SJCRH30 (cell line): Measurements from ENCODE around the gene MMRN2. TPM values are rescaled to one million over a fixed set of nuclear protein-coding genes. Genes with fewer than 3 reads are reported as not detected.

ENCODE experiments used
- DNase-seq, 2 experiments: peaks; one replicate each; pipeline ENCODE4 v3.0.0-alpha.2; 2015 to 2020
- H3K27ac ChIP-seq: fragments of 250-450 bp; sonication (Bioruptor Pico); 2 replicates; pipeline ENCODE4 v1.5.1; 2020; ENCODE audit warnings: mild to moderate bottlenecking, moderate library complexity
- H3K27me3 ChIP-seq: fragments of 250-450 bp; sonication (Bioruptor Pico); 2 replicates; pipeline ENCODE4 v1.5.1; 2020; ENCODE audit warnings: mild to moderate bottlenecking, moderate library complexity
- H3K36me3 ChIP-seq: fragments of 250-450 bp; sonication (Bioruptor Pico); 2 replicates; pipeline ENCODE4 v1.5.1; 2020; ENCODE audit warnings: mild to moderate bottlenecking, moderate library complexity
- H3K4me1 ChIP-seq: fragments of 250-450 bp; sonication (Bioruptor Pico); 2 replicates; pipeline ENCODE4 v1.5.1; 2020; ENCODE audit warnings: mild to moderate bottlenecking, moderate library complexity
- H3K4me3 ChIP-seq: fragments of 250-450 bp; sonication (Bioruptor Pico); 2 replicates; pipeline ENCODE4 v1.5.1; 2020; ENCODE audit warnings: mild to moderate bottlenecking, moderate library complexity
- H3K9me3 ChIP-seq: fragments of 250-450 bp; sonication (Bioruptor Pico); replicated peaks from 2 replicates; pipeline ENCODE4 v1.5.1; 2020; ENCODE audit warnings: mild to moderate bottlenecking, moderate library complexity
- total RNA-seq: library from RNA; depleted of rRNA; stranded (reverse); fragments of >200 nt; shearing (Covaris generic); gene quantifications from 2 replicates; pipeline ENCODE4 v1.2.3, GENCODE V29; 2014; rRNA removed

The MMRN2 gene
- total RNA-seq, 1 experiment from 2014 or later = 1.9 TPM

GRCh38 chr10:86922553-86922961, 34.9 kb downstream of the MMRN2 start:
- no peak for DNase-seq
- H3K27me3 ChIP-seq = no peaks in the 10 kb centered on the region
- H3K4me1 ChIP-seq = no peaks in the 10 kb centered on the region
- peaks cover 21% of the 10 kb centered on the region for H3K36me3 ChIP-seq
- no peak overlapping the region for H3K27ac ChIP-seq
- H3K9me3 ChIP-seq = no peaks in the 10 kb centered on the region
- no peak overlapping the region for H3K4me3 ChIP-seq

DNA sequence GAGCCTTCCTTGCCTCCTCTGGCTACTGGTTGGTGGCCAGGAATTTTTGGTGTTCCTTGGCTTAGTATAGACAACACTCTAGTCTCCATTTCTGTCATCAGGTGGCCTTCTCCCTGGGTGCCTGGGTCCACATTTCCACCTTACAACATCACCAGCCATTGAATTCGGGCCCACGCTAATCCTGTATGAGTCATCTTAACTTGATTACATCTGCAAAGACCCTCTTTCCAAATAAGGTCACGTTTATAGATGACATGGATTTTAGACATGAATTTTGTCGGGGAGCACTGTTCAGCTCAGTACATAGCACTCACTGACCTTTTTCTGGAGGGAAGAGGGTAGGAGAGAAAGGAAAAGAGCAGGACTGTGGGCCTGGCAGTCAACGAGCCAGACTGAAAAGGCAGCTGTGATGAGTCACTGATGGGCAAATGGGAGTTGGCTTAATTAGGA, 39.4 kb downstream of the MMRN2 start:
- H3K27ac ChIP-seq = no peak overlapping the region; the same call in 1 of the 2 replicates
- no peaks in the 10 kb centered on the region for H3K4me1 ChIP-seq
- peak in 1 of 2 experiments; percentile 22 for DNase-seq
- no peak overlapping the region for H3K4me3 ChIP-seq
- no peaks in the 10 kb centered on the region for H3K27me3 ChIP-seq
- H3K9me3 ChIP-seq = no peaks in the 10 kb centered on the region
- H3K36me3 ChIP-seq = peaks cover 33% of the 10 kb centered on the region

- Histone ChIP-seq H3K36me3 (peaks cover 19% of the 10 kb centered on the region), H3K4me1 (no peaks in the 10 kb centered on the region), H3K27ac (no peak overlapping the region), H3K9me3 (no peaks in the 10 kb centered on the region), H3K27me3 (no peaks in the 10 kb centered on the region), H3K4me3 (no peak overlapping the region)
- no peak for DNase-seq
Observed at GRCh38 chr10:86914734-86915133, 42.7 kb downstream of the MMRN2 start.

DNA sequence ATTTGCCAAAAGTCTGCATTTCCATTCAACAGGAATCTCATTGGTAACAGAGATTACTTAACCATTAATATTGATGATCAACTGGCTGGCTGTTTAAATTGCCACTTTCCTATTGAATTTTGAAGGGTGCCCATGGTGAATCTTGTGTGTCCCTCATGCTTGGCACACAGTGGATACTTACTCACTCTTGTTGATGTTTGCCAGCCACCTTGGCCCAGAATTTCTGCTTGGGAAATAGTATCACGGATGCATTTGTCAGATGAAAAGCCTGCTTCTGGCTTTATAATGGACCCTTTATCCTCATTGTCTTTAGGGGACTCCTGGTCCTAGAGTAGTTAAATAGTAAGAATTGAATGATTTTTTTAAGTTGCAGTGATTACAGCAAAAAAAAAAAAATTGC, 52.0 kb downstream of the MMRN2 start:
- H3K4me1 ChIP-seq = no peaks in the 10 kb centered on the region
- peaks cover 23% of the 10 kb centered on the region for H3K36me3 ChIP-seq
- no peaks in the 10 kb centered on the region for H3K9me3 ChIP-seq
- no peak for DNase-seq
- no peaks in the 10 kb centered on the region for H3K27me3 ChIP-seq
- no peak overlapping the region for H3K4me3 ChIP-seq
- no peak overlapping the region for H3K27ac ChIP-seq

GRCh38 chr10:86904600-86904999, 52.8 kb downstream of the MMRN2 start:
- H3K27me3 ChIP-seq = no peaks in the 10 kb centered on the region
- no peak overlapping the region for H3K4me3 ChIP-seq
- H3K27ac ChIP-seq = no peak overlapping the region
- no peaks in the 10 kb centered on the region for H3K9me3 ChIP-seq
- H3K36me3 ChIP-seq = peaks cover 26% of the 10 kb centered on the region
- DNase-seq = no peak
- H3K4me1 ChIP-seq = no peaks in the 10 kb centered on the region

- no peak overlapping the region for H3K4me3 ChIP-seq
- H3K9me3 ChIP-seq = no peaks in the 10 kb centered on the region
- H3K27ac ChIP-seq = no peak overlapping the region
- H3K36me3 ChIP-seq = peaks cover 23% of the 10 kb centered on the region
- no peak for DNase-seq
- no peaks in the 10 kb centered on the region for H3K27me3 ChIP-seq
- no peaks in the 10 kb centered on the region for H3K4me1 ChIP-seq
Observed at GRCh38 chr10:86900955-86901354, 56.5 kb downstream of the MMRN2 start.

GRCh38 chr10:86899670-86900276, 57.6 kb downstream of the MMRN2 start:
- Histone ChIP-seq H3K9me3 (no peaks in the 10 kb centered on the region), H3K4me3 (no peak overlapping the region), H3K36me3 (peaks cover 16% of the 10 kb centered on the region), H3K27me3 (no peaks in the 10 kb centered on the region), H3K27ac (no peak overlapping the region), H3K4me1 (no peaks in the 10 kb centered on the region)
- DNase-seq = peak; percentile 39 to 61

- Histone ChIP-seq H3K27ac (no peak overlapping the region), H3K4me1 (no peaks in the 10 kb centered on the region), H3K9me3 (no peaks in the 10 kb centered on the region), H3K36me3 (peaks cover 16% of the 10 kb centered on the region), H3K27me3 (no peaks in the 10 kb centered on the region), H3K4me3 (no peak overlapping the region)
- DNase-seq = no peak
Observed at GRCh38 chr10:86899132-86899531, 58.3 kb downstream of the MMRN2 start.

GRCh38 chr10:86898511-86898910, 58.9 kb downstream of the MMRN2 start:
- Histone ChIP-seq H3K4me1 (no peaks in the 10 kb centered on the region), H3K9me3 (no peaks in the 10 kb centered on the region), H3K27ac (no peak overlapping the region), H3K36me3 (peaks cover 16% of the 10 kb centered on the region), H3K27me3 (no peaks in the 10 kb centered on the region), H3K4me3 (no peak overlapping the region)
- DNase-seq = no peak

DNA sequence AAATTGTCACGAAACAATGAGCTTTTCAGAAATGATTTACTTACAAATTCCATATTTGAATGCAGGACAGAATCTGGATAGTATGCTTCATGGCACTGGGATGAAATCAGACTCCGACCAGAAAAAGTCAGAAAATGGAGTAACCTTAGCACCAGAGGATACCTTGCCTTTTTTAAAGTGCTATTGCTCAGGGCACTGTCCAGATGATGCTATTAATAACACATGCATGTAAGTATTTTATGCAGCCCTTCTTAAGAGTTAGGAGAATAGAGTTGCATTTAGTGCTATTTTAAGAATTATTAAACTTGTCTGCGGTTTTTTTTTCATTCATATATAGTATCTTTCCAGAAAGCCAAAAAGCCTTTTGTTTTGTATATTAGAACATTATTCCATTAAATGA, 67.4 kb downstream of the MMRN2 start:
- H3K27ac ChIP-seq = no peak overlapping the region
- H3K36me3 ChIP-seq = no peaks in the 10 kb centered on the region
- no peaks in the 10 kb centered on the region for H3K4me1 ChIP-seq
- H3K4me3 ChIP-seq = no peak overlapping the region
- no peak for DNase-seq
- H3K27me3 ChIP-seq = no peaks in the 10 kb centered on the region
- H3K9me3 ChIP-seq = no peaks in the 10 kb centered on the region

DNA sequence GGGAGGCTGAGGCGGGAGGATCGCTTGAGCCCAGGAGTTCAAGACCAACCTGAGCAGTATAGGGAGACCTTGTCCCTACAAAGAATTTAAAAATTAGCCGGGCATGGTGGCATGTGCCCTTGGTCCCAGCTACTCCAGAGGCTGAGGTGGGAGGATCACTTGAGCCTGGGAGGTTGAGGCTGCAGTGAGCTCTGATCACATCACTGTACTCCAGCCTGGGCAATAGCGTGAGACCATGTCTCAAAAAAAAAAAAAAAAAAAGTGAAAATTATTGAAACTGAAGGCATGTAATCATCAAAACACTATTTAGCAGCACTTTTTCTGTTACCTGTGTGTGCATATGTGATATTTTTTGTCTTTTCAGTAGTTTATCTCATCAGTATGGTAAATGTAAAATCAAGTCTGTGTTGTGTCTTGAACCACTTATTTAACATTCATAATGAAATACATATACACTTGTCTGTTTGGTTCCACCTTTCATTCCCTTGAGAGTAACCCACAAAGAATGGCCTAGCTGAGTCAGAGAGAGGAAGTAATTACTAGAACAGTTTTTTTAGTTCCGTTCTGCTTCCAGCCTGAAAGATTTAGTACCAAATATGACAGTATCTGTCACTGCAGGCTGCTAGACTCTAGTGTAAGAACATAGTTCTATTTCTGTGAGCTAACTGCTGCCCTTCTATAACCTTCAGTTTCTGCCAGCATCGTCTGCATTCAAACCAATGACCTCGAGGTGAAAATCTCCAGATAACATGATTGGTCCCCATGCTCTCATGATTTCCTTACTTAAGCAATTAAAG, 68.6 kb downstream of the MMRN2 start:
- no peaks in the 10 kb centered on the region for H3K36me3 ChIP-seq
- no peak for DNase-seq

More for the DNA sequence above, 68.6 kb downstream of the MMRN2 start:
- H3K4me1 ChIP-seq = no peaks in the 10 kb centered on the region
- no peak overlapping the region for H3K27ac ChIP-seq
- H3K4me3 ChIP-seq = no peak overlapping the region
- no peaks in the 10 kb centered on the region for H3K9me3 ChIP-seq
- H3K27me3 ChIP-seq = no peaks in the 10 kb centered on the region

Other genes with a start within 250 kb of the MMRN2 start
- 28.7 and 36.3 TPM in 2 replicates for gene BMPR1A, start 201.0 kb downstream of the MMRN2 start, total RNA-seq
- gene SNCG, start 984 bp upstream of the MMRN2 start, total RNA-seq = 38.1 and 55.5 TPM in 2 replicates
- gene ADIRF, start 10.9 kb upstream of the MMRN2 start, total RNA-seq = 0.34 and 0.68 TPM in 2 replicates
- not detected in 2 replicates for gene FAM25A, start 62.7 kb upstream of the MMRN2 start, total RNA-seq
- gene GLUD1, start 137.2 kb upstream of the MMRN2 start, total RNA-seq = 152 and 155 TPM in 2 replicates
- gene SHLD2, start 137.6 kb upstream of the MMRN2 start, total RNA-seq = 39.2 and 42.9 TPM in 2 replicates